H9 (cell line): Measurements from ENCODE around the gene PDYN. TPM values are rescaled to one million over a fixed set of nuclear protein-coding genes. Genes with fewer than 3 reads are reported as not detected.

Source experiments
- DNase-seq: peaks from one replicate; pipeline ENCODE4 v3.0.0-alpha.2; 2017
- H2AFZ ChIP-seq: one replicate; pipeline ENCODE4 v1.6.1; 2013; ENCODE audit warnings: mild to moderate bottlenecking, low read length, control low read depth, moderate library complexity
- H2AK5ac ChIP-seq: 2 replicates; pipeline ENCODE4 v1.6.1; 2013; ENCODE audit warnings: low read length, control low read depth, mixed read lengths; ENCODE audit not compliant: insufficient read length
- H2BK120ac ChIP-seq: one replicate; pipeline ENCODE4 v1.6.1; 2013; ENCODE audit warnings: low read depth, mild to moderate bottlenecking, low read length, control low read depth, inconsistent platforms; ENCODE audit not compliant: poor library complexity, severe bottlenecking
- H2BK12ac ChIP-seq: 2 replicates; pipeline ENCODE4 v1.6.1; 2013; ENCODE audit warnings: low read length, control low read depth, mixed read lengths, low read depth; ENCODE audit not compliant: insufficient read length
- H2BK15ac ChIP-seq: 2 replicates; pipeline ENCODE4 v1.6.1; 2013; ENCODE audit warnings: low read depth, low read length, control low read depth
- H2BK20ac ChIP-seq: one replicate; pipeline ENCODE4 v1.6.1; 2013; ENCODE audit warnings: low read depth, mild to moderate bottlenecking, low read length, control low read depth, inconsistent platforms; ENCODE audit not compliant: poor library complexity, severe bottlenecking
- H2BK5ac ChIP-seq: 2 replicates; pipeline ENCODE4 v1.6.1; 2013; ENCODE audit warnings: low read length, control low read depth, mixed read lengths; ENCODE audit not compliant: insufficient read length
- H3K14ac ChIP-seq: 2 replicates; pipeline ENCODE4 v1.6.1; 2013; ENCODE audit warnings: low read length, control low read depth; ENCODE audit not compliant: insufficient read depth
- H3K18ac ChIP-seq: 2 replicates; pipeline ENCODE4 v1.6.1; 2013; ENCODE audit warnings: low read depth, mild to moderate bottlenecking, mixed read lengths, low read length, control low read depth; ENCODE audit not compliant: insufficient read length
- H3K23ac ChIP-seq: 2 replicates; pipeline ENCODE4 v1.6.1; 2013; ENCODE audit warnings: low read length, control low read depth, mixed read lengths, low read depth; ENCODE audit not compliant: insufficient read length
- H3K23me2 ChIP-seq: 2 replicates; pipeline ENCODE4 v1.6.1; 2013; ENCODE audit warnings: low read depth, mild to moderate bottlenecking, mixed read lengths, low read length, control low read depth; ENCODE audit not compliant: insufficient read length, poor library complexity, severe bottlenecking
- H3K27ac ChIP-seq: 2 replicates; pipeline ENCODE4 v1.5.1; 2013; ENCODE audit warnings: low read length, control low read depth, mixed read lengths, low read depth; ENCODE audit not compliant: insufficient read length
- H3K27me3 ChIP-seq: 2 replicates; pipeline ENCODE4 v1.6.1; 2013; ENCODE audit warnings: low read length, control low read depth, inconsistent platforms; ENCODE audit not compliant: insufficient read depth
- H3K4ac ChIP-seq: 2 replicates; pipeline ENCODE4 v1.6.1; 2013; ENCODE audit warnings: low read depth, mild to moderate bottlenecking, control low read depth, inconsistent platforms, low read length, moderate library complexity
- H3K4me1 ChIP-seq: 2 replicates; pipeline ENCODE4 v1.6.1; 2013; ENCODE audit warnings: low read length, control low read depth, inconsistent platforms; ENCODE audit not compliant: insufficient read depth
- H3K4me2 ChIP-seq: 2 replicates; pipeline ENCODE4 v1.6.1; 2013; ENCODE audit warnings: low read length, control low read depth, mixed read lengths; ENCODE audit not compliant: insufficient read length, insufficient read depth
- H3K56ac ChIP-seq: 2 replicates; pipeline ENCODE4 v1.6.1; 2013; ENCODE audit warnings: low read depth, mild to moderate bottlenecking, mixed read lengths, low read length, control low read depth; ENCODE audit not compliant: insufficient read length
- H3K79me1 ChIP-seq: 2 replicates; pipeline ENCODE4 v1.6.1; 2013; ENCODE audit warnings: low read depth, mild to moderate bottlenecking, moderate library complexity, low read length, control low read depth, inconsistent platforms; ENCODE audit not compliant: insufficient read depth, poor library complexity, severe bottlenecking
- H3K79me2 ChIP-seq: 2 replicates; pipeline ENCODE4 v1.6.1; 2013; ENCODE audit warnings: low read length, control low read depth, inconsistent platforms; ENCODE audit not compliant: insufficient read depth
- H3K9ac ChIP-seq: 2 replicates; pipeline ENCODE4 v1.6.1; 2013; ENCODE audit warnings: low read length, control low read depth, mixed read lengths; ENCODE audit not compliant: insufficient read length; ENCODE audit errors: extremely low read depth
- H3K9me3 ChIP-seq: one replicate; pipeline ENCODE4 v1.6.1; 2013; ENCODE audit warnings: low read depth, low read length, inconsistent platforms; ENCODE audit not compliant: control insufficient read depth
- H3T11ph ChIP-seq: one replicate; pipeline ENCODE4 v1.6.1; 2013; ENCODE audit warnings: mild to moderate bottlenecking, low read length, control low read depth, inconsistent platforms
- H4K20me1 ChIP-seq: one replicate; pipeline ENCODE4 v1.6.1; 2013; ENCODE audit not compliant: control insufficient read depth, insufficient read length, insufficient read depth
- H4K5ac ChIP-seq: 2 replicates; pipeline ENCODE4 v1.6.1; 2013; ENCODE audit warnings: low read depth, mild to moderate bottlenecking, mixed read lengths, low read length, control low read depth; ENCODE audit not compliant: insufficient read length
- H4K8ac ChIP-seq: replicated peaks from 2 replicates; pipeline ENCODE4 v1.6.1; 2013; ENCODE audit warnings: low read length, control low read depth, mixed read lengths, low read depth; ENCODE audit not compliant: insufficient read length
- H4K91ac ChIP-seq: 2 replicates; pipeline ENCODE4 v1.6.1; 2013; ENCODE audit warnings: low read depth, mild to moderate bottlenecking, moderate library complexity, mixed read lengths, low read length, control low read depth; ENCODE audit not compliant: insufficient read length
- H3K27ac Mint-ChIP-seq, 3 experiments: 2 replicates in 2 of 3; 3 replicates in 1 of 3; pipeline ENCODE4 v1.8.0; 2020 to 2021; ENCODE audit warnings: mixed read lengths in 3 of 3, mild to moderate bottlenecking in 1 of 3, moderate library complexity in 1 of 3
- H3K27me3 Mint-ChIP-seq: 2 replicates; pipeline ENCODE4 v1.8.0; 2021; ENCODE audit warnings: low read depth, mild to moderate bottlenecking, moderate library complexity, mixed read lengths
- H3K36me3 Mint-ChIP-seq, 3 experiments: 2 replicates in 2 of 3; 3 replicates in 1 of 3; pipeline ENCODE4 v1.8.0; 2020 to 2021; ENCODE audit warnings: low read depth in 3 of 3, mixed read lengths in 3 of 3; ENCODE audit not compliant: insufficient read depth in 1 of 3
- H3K4me1 Mint-ChIP-seq, 2 experiments: 2 replicates each; pipeline ENCODE4 v1.8.0; 2020; ENCODE audit warnings: mixed read lengths in 2 of 2
- H3K4me3 Mint-ChIP-seq, 2 experiments: 2 replicates in 1 of 2; 3 replicates in 1 of 2; pipeline ENCODE4 v1.8.0; 2020 to 2021; ENCODE audit warnings: mild to moderate bottlenecking in 2 of 2, mixed read lengths in 2 of 2, moderate library complexity in 1 of 2
- H3K9me3 Mint-ChIP-seq, 2 experiments: 2 replicates in 1 of 2; 3 replicates in 1 of 2; pipeline ENCODE4 v1.8.0; 2020; ENCODE audit warnings: mild to moderate bottlenecking in 2 of 2, mixed read lengths in 2 of 2, moderate library complexity in 1 of 2
- WGBS: extraction: QIAGEN DNeasy Blood & Tissue Kit; methylation state at CpG from one replicate; pipeline ENCODE4 v1.1.7; 2013; ENCODE audit warnings: missing lambda C conversion rate, low lambda C conversion rate, mixed read lengths; ENCODE audit not compliant: insufficient read length; ENCODE audit errors: extremely low coverage; 5-methylcytosine and 5-hydroxymethylcytosine counted together
- total RNA-seq: library from RNA; stranded (reverse); gene quantifications from 2 replicates; pipeline ENCODE4 v1.2.1, GENCODE V29; 2021
- TF ChIP-seq, protein P1 (sequence below): fragments of 200-600 bp; sonication (generic); conservative IDR thresholded peaks from 3 replicates; pipeline ENCODE4 v1.8.0; 2021; ENCODE audit warnings: antibody characterized with exemption, mild to moderate bottlenecking

PDYN gene
- total RNA-seq, 1 experiment from 2014 or later = 0.63 TPM

DNA sequence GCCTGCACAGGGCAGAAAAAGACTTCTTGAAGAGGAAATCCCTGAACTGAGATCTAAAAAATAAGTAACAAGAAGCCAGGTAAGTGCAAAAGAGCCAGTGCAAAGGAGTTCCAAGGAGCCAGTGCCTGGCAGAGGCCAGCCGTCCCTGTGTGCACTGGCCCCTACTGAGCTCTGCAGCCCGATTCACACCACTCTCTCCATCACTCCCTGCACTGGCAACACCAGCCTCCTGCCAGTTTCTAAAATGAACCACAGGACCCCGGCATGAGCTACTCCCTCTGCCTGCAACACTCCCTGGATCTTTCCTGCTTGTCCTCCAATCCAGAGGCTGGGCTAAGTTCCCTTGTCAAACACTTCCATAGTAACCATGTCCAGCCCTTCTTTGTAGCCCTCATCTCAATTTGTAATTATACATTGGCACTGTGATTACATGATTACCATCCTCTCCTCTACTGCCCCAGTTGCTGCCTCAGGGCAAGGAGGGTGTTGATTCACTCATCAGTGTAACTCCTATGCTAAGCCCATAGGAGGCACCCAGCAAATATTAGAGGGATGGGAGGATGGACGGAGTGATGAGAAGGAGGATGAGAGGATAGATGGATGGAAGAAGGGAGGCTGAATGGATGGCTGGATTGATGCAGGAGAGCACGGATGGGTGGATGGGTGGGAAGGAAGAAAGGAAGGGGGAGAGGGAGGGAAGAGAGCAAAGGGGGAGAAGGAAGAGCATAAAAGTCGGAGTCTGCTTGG lies 49.3 kb downstream of the PDYN start:
- no peak overlapping the region for H3K4ac ChIP-seq
- no peak overlapping the region for H2AK5ac ChIP-seq
- no peak overlapping the region for H2BK20ac ChIP-seq
- no peaks in the 10 kb centered on the region for H4K20me1 ChIP-seq
- no peak overlapping the region for H3K23ac ChIP-seq
- H2BK12ac ChIP-seq = no peak overlapping the region
- 100% methylated on average over 1 of the region's 6 CpGs for WGBS
- Mint-ChIP-seq H3K4me1 (peaks cover 29 to 40% of the 10 kb centered on the region in 2 experiments), H3K27ac (no peak overlapping the region), H3K9me3 (no peaks in the 10 kb centered on the region; a peak in 2 of 5 replicates), H3K27me3 (peaks cover 62% of the 10 kb centered on the region), H3K4me3 (no peak overlapping the region), H3K36me3 (no peaks in the 10 kb centered on the region)
- no peak overlapping the region for H4K8ac ChIP-seq
- no peak overlapping the region for H3K56ac ChIP-seq
- no peak overlapping the region for H2BK15ac ChIP-seq
- no peaks in the 10 kb centered on the region for H3K79me1 ChIP-seq
- H4K91ac ChIP-seq = no peak overlapping the region
- no peak overlapping the region for H4K5ac ChIP-seq
- no peaks in the 10 kb centered on the region for H3K9me3 ChIP-seq
- no peak for DNase-seq
- no peak overlapping the region for H3K18ac ChIP-seq
- no peak overlapping the region for H2AFZ ChIP-seq
- H3K4me2 ChIP-seq = no peak overlapping the region
- no peak overlapping the region for H2BK120ac ChIP-seq
- H3T11ph ChIP-seq = no peak overlapping the region
- no peak overlapping the region for H3K27ac ChIP-seq
- H3K9ac ChIP-seq = no peak overlapping the region
- H3K79me2 ChIP-seq = no peaks in the 10 kb centered on the region
- no peaks in the 10 kb centered on the region; the same call in 1 of the 2 replicates for H3K27me3 ChIP-seq
- no peaks in the 10 kb centered on the region for H3K4me1 ChIP-seq
- H2BK5ac ChIP-seq = no peak overlapping the region
- H3K23me2 ChIP-seq = peaks cover 9% of the 10 kb centered on the region
- H3K14ac ChIP-seq = no peak overlapping the region
- TF ChIP-seq, protein P1, sequence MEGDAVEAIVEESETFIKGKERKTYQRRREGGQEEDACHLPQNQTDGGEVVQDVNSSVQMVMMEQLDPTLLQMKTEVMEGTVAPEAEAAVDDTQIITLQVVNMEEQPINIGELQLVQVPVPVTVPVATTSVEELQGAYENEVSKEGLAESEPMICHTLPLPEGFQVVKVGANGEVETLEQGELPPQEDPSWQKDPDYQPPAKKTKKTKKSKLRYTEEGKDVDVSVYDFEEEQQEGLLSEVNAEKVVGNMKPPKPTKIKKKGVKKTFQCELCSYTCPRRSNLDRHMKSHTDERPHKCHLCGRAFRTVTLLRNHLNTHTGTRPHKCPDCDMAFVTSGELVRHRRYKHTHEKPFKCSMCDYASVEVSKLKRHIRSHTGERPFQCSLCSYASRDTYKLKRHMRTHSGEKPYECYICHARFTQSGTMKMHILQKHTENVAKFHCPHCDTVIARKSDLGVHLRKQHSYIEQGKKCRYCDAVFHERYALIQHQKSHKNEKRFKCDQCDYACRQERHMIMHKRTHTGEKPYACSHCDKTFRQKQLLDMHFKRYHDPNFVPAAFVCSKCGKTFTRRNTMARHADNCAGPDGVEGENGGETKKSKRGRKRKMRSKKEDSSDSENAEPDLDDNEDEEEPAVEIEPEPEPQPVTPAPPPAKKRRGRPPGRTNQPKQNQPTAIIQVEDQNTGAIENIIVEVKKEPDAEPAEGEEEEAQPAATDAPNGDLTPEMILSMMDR = peak; percentile 28; the same call in 2 of the 3 replicates
